Stimulated activated CD8-positive, alpha-beta memory T cell treated with anti-CD3 and anti-CD28 coated beads, Interleukin-7, amount 100 ng/mL, for 4 hours (primary cell): ENCODE data around the gene LHX8.
"Not testable (repeated sequence)": the region's sequence is repeated elsewhere in the genome, so short reads cannot be mapped to it uniquely, and the experiment has no call there.

Experiments
- DNase-seq, 2 donors: peaks; one replicate each; pipeline ENCODE4 v3.0.0-alpha.2; 2020; ENCODE audit warnings: low read depth in 2 of 2

The LHX8 gene

GRCh38 chr1:75132812-75133619 lies 1.2 kb upstream of the LHX8 start:
- DNase-seq, result no peak

DNA sequence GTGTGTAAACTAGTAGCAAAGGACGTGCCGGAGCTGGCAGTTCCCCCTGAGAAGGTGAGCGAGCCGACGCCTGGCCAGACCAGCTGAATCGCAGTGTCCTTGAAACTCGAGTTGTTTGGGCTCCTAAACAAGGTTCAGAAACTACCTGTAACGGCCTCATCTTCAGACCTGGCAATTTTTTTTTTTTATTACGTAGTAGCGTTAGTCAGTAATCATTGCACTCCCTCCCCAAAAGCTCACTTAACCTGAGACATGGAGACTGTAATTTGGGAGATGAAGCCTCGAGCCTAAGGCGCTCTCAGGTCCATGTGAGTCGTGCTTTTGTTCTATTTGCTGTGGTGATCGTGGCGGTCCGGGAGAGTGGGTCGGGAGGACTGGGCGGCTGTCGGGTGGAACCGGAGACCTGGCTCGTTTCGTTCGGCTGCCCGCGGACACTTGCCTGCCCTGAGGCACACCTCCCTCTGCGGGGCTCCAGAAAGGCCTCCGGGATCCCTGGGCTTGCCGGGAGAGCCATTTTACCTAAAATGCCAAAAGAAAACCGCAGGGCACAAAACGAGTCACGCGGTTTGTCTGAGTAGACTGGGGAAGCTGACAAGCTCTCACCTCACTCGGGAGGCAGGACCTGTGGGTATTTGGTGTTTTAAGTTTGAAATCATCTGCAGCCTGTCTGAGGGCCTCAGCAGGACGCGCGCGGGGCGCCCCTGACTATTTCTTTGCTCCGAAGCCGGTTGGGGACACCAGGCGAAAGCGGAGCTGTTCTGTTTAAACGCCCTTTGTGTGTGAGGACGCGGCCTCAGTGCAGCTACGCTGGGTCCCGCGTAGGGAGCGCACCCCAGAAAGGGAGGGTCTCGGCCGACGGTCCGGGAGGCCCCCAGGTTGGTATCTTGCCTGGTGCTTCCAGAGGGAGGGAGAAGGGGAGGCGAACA lies 722 bp downstream of the LHX8 start:
- no peak for DNase-seq

DNA sequence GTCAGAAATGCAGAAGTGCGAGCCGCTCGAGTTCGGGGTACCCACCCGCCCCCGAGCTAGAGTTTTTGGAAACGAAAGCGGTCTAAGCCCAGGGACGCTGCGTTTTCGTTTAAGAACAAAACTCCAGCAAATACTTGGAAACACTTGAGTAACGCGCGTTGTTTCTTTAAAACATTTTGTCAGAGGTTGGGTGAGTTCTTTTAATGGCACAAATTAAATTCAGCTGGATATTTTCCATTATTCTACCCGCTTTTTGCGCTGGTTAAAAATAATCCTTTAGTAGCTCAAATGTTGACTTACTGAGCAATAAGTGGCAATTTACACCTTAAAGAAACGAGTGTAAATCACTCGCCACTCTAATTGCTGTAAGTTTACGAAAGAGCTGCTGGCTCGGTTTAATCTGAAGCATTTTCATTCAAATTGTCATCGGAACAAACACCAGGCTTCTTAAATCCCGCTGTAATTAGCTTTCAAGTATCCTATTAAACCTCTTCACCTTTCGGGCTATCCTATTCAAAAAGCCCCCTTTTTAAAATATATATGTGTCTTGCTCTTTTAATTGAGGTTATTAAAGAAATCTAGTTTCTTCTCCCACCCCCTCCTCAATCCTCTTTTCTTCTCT lies 1.5 kb downstream of the LHX8 start:
- DNase-seq, result no peak

- DNase-seq, result no peak
These were observed 2.1 kb downstream of the LHX8 start for GRCh38 chr1:75136195-75136815.

DNA sequence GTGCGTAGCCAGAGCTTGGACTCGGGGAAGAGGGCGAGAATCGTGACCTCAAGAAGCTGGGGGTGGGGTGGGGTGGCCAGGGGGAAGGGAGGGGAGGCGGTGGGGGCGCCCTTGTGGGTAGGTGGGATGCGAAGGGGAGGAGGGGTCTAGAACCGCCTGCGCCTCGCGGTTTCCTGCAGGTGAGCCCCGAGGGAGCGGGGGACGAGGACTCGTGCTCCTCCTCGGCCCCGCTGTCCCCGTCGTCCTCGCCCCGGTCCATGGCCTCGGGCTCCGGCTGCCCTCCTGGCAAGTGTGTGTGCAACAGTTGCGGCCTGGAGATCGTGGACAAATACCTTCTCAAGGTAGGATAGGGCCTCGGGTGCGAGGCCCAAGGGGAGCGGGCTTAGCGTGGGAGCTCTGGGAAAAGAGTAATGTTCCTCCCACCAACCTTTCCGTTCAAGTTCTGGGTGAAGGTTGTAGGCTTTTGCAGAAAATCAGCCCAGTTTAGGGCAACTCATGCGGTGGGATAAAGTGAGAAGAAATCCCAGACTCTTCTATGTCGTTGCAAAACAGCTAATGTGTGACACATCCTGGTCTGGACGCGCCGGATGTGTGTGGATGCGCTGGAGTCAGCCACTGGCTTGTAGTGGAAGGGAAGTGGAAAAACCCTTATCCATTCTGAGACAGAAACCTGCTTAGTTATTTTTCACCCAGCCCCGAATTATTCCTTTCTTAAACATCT lies 2.9 kb downstream of the LHX8 start:
- DNase-seq, result no peak

- DNase-seq, result no peak
These were observed 17.9 kb downstream of the LHX8 start for GRCh38 chr1:75152092-75152491.

DNA sequence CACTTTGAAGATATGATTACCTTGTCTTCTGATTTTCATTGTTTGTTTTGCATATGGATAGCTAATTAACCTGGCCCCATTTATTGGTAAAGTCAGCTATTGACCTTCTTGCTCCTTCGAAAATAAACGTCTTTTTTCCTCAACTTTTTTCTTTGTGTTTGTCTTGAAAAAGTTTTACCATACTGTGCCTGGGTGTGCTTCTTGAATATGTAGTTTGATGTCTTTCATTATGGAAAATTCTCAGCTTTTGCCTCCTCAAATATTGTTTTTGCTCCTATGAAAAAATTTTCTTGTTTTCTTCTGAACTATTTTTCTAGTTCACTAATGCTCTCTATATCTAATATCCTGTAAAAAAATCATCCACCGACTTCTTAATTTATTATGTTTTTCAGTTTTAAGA lies 25.0 kb downstream of the LHX8 start:
- DNase-seq, result no peak

- DNase-seq, result no peak
These were observed 31.1 kb downstream of the LHX8 start for GRCh38 chr1:75165264-75165663.

- DNase-seq, result no peak
These were observed 32.6 kb downstream of the LHX8 start for GRCh38 chr1:75166821-75167220.

DNA sequence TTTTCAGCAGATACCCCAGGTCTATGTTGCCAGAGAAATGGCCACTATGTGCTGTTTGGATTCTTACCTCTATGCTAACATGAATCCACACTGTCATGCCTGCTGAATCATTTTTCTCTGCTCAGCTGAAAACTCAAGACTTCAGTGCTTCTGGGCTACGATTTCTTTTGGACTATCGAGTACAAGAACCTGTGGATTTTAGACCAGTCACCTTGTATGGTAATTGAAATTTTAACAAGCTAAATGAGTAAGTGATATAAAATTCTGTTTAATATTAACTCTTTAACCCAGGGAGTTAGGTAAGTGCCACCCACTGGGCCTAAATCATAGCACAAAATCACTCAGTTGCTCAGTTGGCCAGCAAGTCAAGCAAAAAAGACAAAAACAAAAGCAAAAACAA lies 35.8 kb downstream of the LHX8 start:
- DNase-seq, result no peak

DNA sequence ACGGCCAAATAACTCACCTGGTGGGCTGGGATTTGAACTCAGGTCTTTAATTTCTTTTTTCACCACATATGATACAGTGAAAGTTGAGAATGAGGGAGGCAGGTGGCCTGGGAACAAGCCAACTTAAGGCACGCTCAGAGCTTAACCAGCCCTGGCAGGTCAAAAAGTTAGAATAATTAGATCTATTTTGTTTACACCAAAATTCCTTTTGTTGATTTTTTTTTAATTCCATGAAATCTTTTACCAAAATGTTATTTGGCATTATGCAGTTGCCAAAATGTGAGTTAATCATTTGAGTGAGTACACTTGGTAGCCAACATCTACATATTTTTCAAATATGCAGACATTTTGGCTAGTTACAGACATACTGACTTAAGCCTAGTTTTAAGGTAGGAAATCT lies 36.8 kb downstream of the LHX8 start:
- DNase-seq, result no peak

DNA sequence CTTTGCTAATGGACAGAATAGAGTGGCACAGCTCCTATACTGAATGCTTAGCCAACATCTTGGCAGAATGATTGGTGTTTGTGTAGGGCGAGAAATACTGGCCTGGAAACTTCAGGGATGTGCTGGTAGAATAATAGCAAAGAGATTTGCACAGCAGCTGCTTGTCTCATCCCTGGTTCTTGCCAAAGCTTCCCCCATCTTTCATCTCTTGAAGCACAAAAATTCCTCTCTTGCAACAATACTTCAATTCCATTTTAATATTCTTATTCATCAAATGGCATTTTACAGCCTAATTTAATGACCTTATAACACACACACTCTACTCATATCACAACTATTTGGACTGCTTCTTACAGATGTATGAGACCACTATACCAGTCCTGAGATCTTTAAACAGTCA lies 37.7 kb downstream of the LHX8 start:
- DNase-seq, result no peak

- DNase-seq, result no peak
These were observed 38.4 kb downstream of the LHX8 start for GRCh38 chr1:75172556-75172955.

DNA sequence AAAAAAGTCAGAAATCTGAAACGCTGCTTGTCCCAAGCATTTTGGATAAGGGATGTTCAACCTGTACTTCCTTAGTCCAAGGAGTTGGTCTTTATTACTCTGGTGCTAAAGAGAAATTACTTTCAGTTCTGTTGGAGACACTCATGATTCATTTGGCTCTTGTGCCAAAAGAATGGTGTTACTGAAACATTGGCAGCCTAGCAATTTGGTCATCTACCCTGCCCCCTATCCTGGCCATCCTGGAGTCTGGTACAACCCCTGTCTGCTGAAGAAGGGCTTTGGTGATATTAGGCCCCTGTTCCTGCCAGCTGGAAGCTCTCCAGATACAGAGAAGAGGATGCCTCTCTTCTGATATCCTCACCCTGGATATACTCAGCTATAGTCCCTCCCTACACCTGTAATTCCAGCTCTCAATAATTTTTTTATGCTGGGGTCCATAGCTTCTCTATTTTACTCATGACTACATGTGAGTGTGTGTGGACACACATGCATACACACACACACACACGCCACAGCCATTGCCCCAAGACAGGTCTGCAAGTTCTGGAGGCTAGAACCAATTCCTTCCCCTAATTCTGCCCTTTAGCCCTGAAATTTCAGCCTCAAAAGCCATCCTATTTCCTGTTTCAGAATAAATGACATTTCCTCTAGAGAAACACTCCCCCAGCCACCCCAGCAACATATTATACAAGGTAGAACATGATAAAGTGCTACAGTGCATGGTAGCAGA lies 40.0 kb downstream of the LHX8 start:
- no peak for DNase-seq

DNA sequence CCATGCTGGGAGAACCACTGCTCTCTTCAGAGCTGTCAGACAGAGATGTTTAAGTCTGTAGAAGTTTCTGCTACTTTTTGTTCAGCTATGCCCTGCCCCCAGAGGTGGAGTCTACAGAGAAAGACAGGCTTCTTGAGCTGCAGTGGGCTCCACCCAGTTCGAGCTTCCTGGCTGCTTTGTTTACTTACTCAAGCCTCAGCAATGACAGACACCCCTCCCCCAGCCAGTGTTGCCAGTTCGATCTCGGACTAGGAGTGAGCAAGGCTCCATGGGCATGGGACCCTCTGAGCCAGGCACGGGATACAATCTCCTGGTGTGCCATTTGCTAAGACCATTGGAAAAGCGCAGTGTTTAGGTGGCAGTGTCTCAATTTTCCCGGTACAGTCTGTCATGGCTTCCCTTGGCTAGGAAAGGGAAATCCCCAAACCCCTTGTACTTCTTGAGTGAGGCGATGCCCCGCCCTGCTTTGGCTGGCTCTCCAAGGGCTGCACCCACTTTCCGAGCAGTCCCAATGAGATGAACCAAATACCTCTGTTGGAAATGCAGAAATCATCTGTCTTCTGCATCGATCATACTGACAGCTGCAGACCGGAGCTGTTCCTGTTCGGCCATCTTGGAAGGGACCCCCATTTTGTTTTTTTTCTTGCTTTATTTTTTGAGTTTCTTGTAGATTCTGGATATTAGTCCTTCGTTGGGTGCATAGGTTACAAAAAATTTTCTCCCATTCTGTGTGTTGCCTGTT lies 47.2 kb downstream of the LHX8 start:
- DNase-seq, result not testable (repeated sequence)

GRCh38 chr1:75188892-75189291 lies 54.7 kb downstream of the LHX8 start:
- no peak for DNase-seq

GRCh38 chr1:75198163-75198562 lies 64.0 kb downstream of the LHX8 start:
- DNase-seq, result no peak

DNA sequence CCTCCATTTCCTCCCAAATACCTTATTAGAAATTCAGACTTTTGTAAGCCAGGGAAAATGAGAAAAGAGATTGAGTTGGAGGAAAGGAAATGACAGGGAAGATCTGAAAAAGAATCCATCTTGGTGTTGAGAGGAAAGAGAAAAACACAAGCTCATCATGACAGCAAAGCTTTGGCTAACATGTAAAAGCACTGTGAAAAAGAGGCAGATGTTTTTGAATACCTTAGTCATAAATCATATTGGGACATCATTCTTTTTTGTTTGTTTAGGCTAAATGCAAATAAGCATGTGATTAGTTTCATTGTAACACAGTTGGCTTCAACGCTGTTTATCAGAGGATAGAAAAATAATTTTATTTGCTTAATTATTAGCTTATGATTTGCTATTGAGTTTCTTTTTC lies 64.6 kb downstream of the LHX8 start:
- DNase-seq, result no peak

DNA sequence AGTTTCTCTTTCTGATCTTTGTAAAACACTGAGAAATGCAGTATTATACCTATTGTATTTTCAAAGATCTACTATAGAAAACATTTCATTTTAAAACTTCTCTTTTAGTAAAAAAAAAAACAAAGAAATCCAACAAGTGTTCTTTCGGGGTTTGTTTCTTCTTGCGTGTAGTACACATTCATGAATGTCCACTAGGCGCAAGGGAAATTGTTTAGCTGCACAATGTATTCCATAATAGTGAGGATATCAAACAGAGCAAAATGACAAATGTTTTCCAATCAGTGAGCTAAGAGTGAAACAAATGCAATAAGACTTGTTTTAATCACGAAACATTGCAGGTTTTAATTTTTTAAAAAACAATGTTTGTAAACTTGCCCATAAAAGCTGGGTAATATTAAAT lies 68.6 kb downstream of the LHX8 start:
- no peak for DNase-seq
